ENCODE results near the gene NELFB.

GRCh38 chr9:137268538-137269201, 13.5 kb downstream of the NELFB start:
- TF ChIP-seq CTCF (IDR thresholded peaks at IDR 0.05; ENCODE audit: low read length) (no peak), EZH2 (IDR thresholded peaks at IDR 0.05; ENCODE audit: borderline replicate concordance, low read length) (no peak)

Measured in OCI-LY1 (cell line).